HG03442 (cell line): ENCODE results near the gene EPS15.

Experiments used
- ATAC-seq: cut with Tn5 transposase; IDR thresholded peaks from one replicate; pipeline ENCODE4 v1.9.1; 2021; ENCODE audit warnings: mild to moderate bottlenecking, moderate library complexity; ENCODE audit not compliant: unreplicated experiment

Gene EPS15

DNA sequence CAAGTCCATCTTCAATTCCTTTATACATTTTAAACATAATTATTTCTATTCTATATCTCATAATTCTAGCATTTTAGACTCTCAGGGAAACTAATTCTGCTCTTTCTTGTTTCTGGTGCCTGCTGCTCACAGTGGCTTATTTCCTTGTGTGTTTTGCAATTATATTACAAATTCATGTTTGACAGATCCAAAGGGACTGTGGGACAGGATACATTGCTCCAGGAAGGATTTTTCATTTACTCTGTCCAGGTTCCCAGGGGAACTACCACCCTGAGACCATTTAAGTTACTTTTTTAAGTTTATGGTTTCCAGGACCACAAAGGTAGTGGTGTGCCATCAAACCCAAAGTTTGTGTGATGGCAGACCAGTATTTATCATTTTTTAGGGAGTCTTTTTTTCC lies 195.3 kb downstream of the EPS15 start:
- no peak for ATAC-seq

DNA sequence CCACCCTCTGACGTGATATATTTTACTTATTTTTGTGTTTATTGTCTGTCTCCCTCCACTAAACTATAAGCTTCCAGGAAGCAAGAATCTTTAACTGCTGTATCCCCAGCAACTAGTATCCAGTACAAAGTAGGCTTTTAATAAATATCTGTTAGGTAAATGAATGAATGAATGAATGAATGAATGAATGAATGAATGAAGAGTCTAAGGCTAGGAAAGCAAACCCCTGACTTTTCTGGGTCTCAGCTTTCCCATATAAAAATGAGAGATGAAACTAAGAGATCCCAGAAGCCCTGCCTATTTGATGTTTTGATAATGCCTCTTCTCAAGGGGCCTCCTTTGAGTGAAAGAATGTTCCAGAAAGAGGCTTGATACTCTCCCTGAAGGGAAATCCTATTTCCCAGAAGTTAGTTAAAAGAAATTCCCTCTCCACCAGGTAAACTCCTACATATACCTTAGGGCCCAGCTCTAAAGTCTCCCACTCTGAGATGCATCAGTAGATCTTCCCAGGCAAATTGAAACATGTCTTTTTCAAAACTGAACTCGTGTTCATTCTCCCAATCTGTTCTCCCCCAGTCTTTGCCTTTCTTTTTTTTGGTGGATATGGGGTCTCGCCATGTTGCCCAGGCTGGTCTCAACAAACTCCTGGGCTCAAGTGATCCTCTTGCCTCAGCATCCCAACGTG lies 196.5 kb downstream of the EPS15 start:
- no peak for ATAC-seq

DNA sequence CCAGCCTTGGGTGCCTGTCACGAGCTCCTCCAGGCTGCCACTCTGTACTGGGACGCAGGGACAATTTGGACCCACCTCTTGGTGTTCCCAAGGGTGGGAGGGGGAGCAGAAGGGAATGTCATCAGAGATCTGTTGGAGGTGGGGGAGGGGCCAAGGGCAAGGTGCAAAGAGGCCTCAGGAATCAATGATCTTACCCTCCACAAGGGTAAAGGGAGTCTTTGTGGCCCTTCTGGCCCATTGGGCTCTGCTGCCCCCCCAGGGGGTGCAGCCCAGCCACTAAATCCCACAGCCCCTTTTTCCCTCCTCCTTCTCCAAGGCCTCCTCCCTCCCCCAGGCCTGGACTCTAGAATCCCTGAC lies 197.2 kb downstream of the EPS15 start:
- ATAC-seq: no peak

DNA sequence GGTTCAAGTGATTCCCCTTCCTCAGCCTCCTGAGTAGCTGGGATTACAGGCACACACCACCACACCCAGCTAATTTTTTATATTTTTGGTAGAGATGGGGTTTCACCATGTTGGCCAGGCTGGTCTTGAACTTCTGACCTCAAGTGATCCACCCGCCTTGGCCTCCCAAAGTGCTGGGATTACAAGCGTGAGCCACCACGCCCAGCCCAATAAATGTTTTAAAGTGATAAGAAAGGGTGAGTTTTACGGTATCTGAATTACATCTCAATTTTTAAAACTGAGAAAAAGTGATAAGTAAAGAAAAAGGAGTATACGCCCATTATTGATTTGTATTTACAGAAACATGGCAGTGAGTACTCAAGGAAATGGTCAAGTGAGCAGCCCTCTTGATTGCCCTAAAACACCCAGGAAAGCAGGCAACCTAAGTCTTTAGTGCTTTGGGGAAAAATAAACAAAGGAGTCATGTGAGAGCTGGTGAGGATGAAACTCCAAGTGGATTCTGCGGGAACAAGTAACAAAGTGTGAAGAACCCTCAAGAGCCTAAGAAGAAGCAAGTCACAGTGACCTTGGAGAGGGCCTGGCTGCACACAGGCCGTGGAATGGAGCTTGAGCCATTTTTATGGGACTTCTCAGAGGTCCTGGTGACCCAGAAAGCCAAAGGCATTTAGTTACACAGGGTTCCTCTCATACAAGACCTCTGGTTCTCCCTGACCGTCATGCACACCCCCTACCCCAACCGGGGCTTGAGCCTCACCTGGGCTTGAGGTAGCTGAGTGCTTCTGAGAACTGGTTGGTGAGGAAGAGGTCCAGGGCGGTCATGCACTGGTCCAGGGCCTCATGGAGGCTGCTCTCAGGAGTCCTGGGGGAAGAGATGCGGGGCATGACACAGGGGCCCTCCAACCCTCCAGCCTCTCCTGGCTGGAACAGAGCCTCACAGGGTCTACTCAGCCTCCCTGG lies 197.8 kb downstream of the EPS15 start:
- ATAC-seq: no peak

DNA sequence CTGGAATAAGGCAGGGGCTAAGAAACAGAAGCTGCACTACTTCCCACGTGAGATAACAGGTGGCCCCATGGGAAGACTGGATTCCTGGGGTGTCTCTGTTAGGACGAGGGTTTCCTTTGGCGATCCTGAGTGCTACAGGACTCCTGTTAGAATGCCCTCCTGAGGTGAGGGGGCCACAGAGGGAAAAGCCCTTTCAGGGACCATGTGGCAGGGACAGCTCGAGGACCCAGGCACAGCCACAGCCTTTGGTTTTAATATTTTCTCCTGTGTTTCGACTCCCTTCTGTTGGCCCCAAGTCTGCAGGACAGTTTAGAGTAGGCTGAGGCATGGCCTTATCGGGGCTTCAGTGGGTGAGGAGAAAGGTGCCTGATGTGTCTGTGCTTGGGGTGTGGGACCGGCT lies 201.3 kb downstream of the EPS15 start:
- ATAC-seq: no peak

DNA sequence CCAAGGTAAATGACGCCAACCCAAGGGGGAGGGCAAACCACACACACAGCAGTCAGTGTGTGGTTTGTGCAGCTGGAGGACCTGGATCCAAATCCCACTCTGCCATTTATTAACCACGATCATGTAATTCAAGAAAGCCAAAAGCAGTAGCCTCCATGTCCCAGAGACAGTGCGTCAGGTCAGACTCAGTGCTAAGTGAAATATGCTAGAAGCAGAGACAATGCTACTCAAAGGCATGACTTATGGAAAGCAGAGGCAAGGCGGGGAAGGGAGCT lies 202.3 kb downstream of the EPS15 start:
- ATAC-seq: no peak

DNA sequence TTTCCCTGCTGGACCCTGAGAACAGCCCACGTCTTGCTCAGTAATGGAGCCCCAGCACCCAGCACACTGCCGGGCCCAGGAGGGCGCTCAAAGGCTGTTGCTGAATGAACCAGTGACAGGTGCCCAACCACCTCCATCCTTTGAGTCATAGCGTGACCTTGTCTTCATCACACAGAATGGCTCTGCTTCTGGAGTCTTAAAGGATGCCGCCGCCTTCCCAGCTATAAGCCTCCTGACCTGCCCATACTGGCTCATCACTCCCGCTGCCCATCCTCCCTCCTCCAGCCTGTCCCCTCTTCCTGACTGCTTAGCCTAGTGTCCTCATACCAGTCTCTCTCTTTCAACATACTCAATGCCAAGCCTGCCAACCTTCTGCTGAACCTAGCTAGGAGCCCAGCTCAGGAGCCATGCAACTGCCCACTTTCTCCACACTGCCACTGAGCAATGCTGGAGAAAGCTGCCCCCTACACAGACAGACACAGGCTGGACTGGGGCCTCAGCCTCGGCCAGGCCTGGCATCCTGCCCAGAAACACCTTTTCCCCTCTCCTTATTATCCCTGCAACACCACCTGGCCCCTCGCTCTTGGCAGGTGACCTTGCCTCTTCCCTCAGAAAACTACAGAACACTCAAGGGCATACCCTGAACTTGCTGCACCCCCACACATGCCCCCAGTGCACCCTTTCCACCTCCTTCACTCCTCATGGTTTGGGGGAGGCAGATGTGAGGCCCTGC lies 202.8 kb downstream of the EPS15 start:
- no peak for ATAC-seq

DNA sequence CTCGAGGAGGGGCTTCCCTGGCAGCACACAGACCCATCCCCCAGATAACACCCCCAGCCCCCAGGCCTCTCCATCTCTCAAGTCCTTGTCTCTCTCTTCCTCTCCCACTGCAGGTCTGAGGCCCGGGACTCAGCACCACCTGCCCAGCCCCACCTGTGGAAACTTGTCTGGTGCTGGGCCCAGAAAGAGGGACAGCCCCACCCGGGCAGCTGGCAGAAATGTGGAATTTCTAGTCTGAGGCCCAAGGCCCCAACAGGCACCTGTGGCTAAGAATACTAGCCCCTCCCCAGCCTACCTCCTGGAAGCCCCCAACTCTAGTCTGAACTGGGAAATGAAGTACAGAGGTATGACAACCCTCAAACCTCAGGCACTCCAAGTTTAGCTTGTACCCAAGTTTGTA lies 204.1 kb downstream of the EPS15 start:
- ATAC-seq: no peak

DNA sequence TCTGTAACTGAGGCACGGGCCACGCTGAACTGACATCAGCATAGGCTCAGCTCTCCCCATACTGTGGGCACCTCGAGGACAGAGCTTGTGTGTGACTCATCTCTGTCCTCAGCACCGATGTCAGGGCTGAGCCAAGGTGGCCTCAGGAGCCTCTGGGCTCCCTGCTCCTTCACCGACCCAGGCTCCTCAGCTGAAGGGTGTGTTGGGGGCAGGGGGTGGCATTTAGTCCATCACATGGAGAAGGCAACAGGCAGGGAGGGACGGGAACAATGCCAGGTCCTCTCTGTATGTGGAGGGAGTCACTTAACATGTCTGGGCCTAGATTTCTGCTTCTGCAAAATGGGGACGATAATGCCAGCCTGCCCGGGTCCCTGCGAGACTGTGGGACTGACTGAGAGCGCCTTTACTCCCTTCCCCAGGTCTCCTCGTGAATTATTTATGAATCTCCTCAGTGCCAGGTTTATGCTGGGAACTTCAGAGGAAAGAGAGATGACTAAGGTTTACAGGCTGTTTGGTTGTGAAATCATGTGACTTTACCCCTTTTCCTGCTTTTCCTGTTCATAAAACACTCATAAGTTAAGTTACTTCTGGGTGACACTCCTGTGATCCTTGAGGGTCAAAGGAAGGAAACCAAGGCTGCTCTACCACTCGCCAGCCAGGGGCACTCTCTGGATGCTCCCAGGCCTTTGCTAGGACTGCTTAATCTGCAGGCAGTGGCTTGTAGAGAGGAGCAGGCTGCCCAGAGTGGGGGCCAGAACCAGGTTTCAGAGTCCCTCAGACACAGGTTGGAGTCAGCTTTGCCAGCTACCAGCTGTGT lies 204.9 kb downstream of the EPS15 start:
- ATAC-seq: no peak

DNA sequence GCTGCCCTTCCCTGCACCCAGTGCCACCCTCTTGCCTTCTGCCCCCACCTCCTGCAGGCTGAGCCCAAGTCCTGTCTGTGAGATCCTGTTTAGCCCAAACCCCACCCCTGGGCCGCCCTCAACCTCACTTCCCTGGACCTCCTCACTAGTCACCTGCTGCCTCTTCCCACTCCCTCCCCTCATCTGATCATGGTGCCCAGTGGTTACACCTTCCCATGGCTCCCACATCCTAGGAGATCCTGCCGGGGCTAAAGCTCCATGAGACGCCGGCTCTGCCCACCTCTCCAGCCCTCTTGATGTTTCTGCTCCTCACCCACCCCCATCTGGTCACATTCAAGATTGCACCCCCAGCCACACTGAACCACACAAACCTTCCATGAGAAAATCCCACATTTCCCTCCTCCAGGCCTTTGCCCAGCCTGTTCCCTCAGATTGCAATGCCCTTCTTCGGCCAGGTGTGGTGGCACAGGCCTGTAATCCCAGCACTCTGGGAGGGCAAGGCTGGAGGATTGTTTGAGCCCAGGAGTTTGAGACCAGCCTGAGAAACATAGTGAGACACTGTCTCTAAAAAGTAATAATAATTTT lies 205.7 kb downstream of the EPS15 start:
- ATAC-seq: no peak

DNA sequence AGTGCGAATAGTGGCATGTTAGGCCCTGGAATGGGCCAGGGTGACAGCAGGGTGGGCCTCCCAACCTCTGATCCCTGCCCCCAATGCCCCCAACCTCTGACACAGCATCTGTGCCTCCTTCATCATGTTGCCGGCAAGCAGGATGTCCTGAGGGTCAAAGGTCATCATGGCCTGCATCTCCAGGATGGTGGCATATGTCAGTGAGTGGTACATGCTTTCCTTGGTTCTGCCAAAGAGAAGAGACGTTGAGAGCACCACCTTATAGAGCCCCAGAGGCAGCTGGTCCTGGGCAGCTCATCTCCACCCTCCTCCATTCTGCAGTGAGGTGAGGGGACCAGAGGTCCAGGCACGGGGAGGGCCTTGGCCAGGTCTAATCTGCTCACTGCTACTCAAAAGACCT lies 206.3 kb downstream of the EPS15 start:
- ATAC-seq: no peak

DNA sequence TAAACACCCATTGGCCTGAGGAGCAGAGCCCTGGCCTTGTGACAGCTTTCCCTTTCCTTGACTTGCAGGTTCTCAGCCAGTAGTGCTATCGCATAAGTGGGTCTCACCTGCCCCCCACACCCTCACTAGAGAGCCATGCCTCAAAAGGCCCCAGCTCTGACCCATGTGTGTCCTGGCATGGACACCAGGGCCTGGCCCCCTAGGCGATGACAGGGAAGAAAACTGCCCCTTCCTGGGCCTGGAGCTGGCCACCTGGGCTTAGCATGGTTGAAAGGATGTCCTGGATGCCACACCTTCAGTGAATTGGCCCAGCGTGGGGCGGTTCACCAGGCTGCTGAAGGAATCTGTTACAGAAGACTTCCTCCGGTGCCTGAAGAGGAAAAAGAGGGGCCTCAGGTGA lies 207.2 kb downstream of the EPS15 start:
- ATAC-seq: no peak

DNA sequence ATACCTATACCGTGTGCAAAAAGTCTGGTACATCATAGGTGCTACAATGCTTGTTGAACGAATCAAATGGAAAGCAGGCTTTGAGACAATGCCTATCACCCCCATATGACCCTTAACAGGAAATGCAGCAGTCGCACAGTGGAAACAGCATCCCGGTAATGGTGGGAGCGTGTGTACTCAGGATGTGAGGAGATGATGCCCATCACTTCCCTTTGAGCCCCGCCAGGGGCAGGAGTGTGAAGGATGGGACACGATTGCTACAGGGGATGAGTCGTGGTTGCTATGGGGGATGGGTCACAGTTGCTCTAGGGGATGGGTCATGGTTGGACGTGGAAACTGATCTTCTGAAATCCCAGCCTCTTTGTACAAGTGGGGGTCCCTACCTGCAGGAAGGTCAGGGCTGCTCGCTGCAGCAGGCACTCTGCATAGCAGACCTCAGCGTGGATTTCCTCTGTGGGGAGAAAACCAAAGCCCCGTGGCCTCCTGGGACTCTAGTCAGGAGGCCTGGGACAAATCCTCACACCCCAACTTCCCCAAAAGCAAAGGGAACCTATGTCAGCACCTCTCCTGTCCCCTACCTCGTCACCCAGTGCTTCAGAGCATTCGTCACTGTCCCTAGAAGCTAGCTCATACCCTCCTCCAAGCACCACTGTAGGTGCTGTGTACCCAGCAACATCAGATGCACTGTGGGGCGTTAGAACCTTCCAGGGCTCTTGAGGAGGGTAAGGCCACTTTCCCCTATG lies 208.0 kb downstream of the EPS15 start:
- ATAC-seq: no peak

DNA sequence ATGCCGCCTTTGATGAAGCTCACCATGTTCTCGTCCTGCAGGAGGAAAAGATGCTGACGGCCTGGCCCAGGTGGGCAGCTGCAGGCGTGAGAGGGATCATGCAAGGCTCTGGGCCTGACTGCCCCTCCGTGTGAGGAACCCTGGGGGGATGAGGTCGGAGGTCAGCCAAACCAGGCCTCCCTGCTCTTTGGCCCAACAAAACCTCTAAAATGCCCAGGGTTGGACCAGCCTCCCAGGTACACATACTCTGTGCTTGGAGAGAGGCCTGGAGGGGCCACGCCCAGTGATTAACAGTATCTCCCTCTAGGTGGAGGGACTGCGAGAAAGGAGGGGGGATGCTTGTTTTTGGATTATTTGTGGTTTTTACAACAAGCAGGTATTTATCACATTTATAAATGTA lies 209.8 kb downstream of the EPS15 start:
- no peak for ATAC-seq

DNA sequence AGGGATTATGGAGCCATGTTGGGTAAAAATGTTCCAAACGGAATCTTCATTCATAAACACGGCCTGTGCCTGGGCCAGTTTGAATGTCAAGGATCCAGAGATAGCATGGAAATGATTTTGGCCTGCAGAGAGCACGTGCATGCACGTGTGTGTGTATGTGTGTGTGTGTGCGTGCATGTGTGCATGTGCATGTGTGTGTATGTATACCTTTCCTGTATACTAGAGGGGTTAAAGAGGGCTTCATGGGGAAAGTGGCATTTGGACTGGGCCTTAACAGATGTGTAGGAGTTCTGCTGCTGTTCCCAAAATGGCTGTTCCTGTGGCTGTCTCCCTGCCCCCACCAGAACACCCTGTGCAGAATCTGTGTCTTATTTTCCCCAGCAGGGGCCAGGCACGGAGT lies 210.4 kb downstream of the EPS15 start:
- no peak for ATAC-seq

DNA sequence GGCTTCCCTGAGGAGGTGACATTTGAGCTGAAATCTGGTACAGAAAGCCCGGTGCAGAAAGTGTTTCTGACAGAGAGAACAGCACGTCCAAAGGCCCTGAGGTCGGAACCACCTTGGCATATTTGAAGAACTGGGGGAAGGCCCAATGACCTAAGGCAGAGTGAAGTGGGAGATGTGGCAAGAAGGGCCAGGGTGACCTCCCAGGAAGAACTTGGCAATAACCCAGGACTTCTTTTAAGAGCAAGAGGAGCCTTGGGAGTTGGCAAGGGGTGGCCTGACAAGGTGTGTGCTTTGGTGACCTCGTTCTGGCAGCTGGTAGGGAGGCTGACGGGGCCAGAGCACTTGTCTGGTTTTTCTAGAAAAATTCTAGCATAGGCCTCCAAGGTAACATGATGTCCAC lies 212.1 kb downstream of the EPS15 start:
- no peak for ATAC-seq

DNA sequence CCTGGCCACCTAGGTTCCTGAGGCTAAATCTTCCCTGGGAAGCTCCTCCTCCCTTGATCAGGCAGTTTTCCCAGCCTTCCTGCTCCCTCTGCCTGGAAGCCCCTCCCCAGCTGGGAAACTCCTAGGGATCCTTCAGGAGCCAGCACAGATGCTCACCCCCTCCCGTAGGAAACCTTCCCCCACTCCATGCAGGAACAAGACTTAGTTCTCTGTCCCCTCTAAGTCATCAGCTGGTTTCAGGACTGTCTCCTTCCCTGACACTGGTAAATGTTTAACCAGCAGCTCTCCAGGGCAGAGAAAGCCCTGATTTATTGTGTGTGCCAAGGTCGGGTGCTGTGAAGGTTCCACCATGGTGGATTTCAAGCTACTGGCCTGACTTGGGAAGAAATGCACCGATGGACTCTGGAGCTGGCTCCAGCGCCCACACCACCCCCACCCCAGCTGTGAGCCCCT lies 213.7 kb downstream of the EPS15 start:
- no peak for ATAC-seq

DNA sequence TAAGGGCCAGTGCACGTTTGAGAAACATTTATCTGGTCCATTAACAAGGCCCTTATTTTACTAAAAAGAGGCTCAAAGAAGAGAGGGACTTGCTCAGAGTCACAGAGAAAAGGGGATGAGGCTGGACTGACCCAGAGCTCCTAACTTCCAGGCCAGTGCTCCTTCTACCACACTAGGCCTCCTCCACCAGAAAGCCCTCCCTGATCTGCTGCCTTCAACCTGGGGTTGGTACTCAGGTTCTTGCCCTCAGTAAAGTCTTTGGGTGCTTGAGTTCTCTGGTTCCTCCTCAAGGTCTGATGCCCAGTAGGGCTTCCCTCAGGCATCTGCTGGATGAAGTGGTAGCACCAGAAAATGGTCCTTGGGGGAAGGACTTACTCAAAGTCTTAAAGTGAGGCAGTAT lies 214.7 kb downstream of the EPS15 start:
- ATAC-seq: no peak
